GM12892 (cell line): Measurements from ENCODE around the gene OR4E2.

Experiments
- POLR2A ChIP-seq: IDR thresholded peaks from 2 replicates; pipeline ENCODE4 v1.6.1; 2011; ENCODE audit warnings: low read depth, low read length, control low read depth
- POLR2AphosphoS5 ChIP-seq: IDR thresholded peaks from 2 replicates; pipeline ENCODE4 v1.6.1; 2011; ENCODE audit warnings: low read depth, low read length, control low read depth
- TAF1 ChIP-seq: IDR thresholded peaks from 2 replicates; pipeline ENCODE4 v1.6.1; 2011; ENCODE audit warnings: low read depth, mild to moderate bottlenecking, control low read depth, low read length, borderline replicate concordance

DNA sequence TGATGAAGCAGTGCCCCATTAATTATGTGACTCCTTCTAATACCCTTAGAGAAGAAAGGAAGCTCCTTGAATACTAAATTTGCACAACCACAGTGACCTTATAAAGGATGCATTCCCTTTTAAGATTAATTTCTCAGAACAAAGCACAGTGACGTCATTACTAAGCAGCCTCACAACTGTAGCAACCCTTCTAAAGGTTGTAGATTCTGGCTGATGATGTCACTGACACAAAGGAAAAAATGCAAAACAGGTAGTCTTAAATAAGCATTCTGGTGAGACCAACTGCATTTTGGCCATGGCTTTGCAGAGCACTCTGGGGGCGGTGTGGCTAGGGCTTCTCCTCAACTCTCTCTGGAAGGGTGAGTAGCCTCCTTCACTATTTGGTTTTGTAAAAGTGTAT is 58.4 kb downstream of the OR4E2 start:
- TF ChIP-seq POLR2AphosphoS5 = no peak
- no peak for TF ChIP-seq POLR2A
- no peak for TF ChIP-seq TAF1
